ENCODE data around the gene SLC9A4. TPM values are rescaled to one million over a fixed set of nuclear protein-coding genes. Genes with fewer than 3 reads are reported as not detected.

SLC9A4 gene
- total RNA-seq, 4 donors from 2014 or later = 0.40 to 0.76 (median 0.47) TPM

DNA sequence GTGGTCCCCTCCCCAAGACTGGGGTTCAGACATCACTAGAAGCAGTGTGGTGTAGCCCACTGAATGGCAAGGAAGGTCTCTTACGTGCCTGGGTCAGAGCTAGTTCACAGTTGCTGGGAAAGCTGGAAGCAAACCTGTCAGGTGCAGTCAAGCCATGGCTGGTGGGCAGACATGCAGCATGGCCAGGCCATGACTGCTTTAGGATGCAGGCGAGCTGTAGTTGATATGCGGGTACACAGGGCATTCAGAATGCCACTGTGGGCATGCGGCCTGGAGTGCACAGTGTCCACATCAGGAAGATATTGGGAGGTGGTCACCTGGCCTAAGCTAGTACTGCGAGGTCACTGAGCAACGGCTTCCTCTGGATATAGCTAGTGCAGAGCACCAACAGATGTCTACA lies 11.8 kb upstream of the SLC9A4 start:
- Histone ChIP-seq H3K4me1 (no peaks in the 10 kb centered on the region), H3K4me3 (no peak overlapping the region), H3K27ac (no peak overlapping the region), H3K27me3 (no peaks in the 10 kb centered on the region), H3K36me3 (no peaks in the 10 kb centered on the region), H3K9me3 (no peaks in the 10 kb centered on the region)
- intact Hi-C loops (cut with DNase I) = no loop called here
- WGBS, 2 donors = 82 to 84% methylated on average over 6 of the region's 6 CpGs
- TF ChIP-seq POLR2A (IDR thresholded peaks at IDR 0.05) = no peak
- TF ChIP-seq, protein P1, sequence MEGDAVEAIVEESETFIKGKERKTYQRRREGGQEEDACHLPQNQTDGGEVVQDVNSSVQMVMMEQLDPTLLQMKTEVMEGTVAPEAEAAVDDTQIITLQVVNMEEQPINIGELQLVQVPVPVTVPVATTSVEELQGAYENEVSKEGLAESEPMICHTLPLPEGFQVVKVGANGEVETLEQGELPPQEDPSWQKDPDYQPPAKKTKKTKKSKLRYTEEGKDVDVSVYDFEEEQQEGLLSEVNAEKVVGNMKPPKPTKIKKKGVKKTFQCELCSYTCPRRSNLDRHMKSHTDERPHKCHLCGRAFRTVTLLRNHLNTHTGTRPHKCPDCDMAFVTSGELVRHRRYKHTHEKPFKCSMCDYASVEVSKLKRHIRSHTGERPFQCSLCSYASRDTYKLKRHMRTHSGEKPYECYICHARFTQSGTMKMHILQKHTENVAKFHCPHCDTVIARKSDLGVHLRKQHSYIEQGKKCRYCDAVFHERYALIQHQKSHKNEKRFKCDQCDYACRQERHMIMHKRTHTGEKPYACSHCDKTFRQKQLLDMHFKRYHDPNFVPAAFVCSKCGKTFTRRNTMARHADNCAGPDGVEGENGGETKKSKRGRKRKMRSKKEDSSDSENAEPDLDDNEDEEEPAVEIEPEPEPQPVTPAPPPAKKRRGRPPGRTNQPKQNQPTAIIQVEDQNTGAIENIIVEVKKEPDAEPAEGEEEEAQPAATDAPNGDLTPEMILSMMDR (IDR thresholded peaks at IDR 0.05) = no peak
- DNase-seq = no peak

DNA sequence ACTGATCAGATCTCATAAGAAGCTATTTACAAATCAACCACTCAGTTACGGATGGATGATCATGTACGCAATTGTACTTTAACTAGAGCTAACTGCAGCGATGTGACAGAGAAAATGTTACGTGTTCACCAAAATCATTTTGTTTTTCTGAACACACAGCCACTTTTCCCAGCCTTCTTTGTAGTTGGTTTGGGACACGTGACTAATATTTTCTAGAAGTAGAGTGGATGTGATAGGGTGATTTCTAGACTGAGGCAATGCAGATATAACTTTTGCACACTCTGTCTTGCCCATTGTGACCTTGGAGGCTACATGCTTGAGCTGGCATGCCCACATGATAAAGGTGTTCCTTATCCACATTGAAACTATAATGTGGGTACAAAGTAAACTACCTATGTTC lies 9.9 kb upstream of the SLC9A4 start:
- H3K9me3 ChIP-seq = no peaks in the 10 kb centered on the region
- no peak for DNase-seq
- TF ChIP-seq, protein P1 (IDR thresholded peaks at IDR 0.05) = no peak
- TF ChIP-seq POLR2A (IDR thresholded peaks at IDR 0.05) = no peak
- WGBS, 2 donors = 88 to 92% methylated on average over 5 of the region's 5 CpGs
- no peak overlapping the region for H3K27ac ChIP-seq
- H3K4me3 ChIP-seq = no peak overlapping the region
- H3K36me3 ChIP-seq = no peaks in the 10 kb centered on the region
- H3K27me3 ChIP-seq = no peaks in the 10 kb centered on the region
- no peaks in the 10 kb centered on the region for H3K4me1 ChIP-seq
- intact Hi-C loops (cut with DNase I) = no loop called here

DNA sequence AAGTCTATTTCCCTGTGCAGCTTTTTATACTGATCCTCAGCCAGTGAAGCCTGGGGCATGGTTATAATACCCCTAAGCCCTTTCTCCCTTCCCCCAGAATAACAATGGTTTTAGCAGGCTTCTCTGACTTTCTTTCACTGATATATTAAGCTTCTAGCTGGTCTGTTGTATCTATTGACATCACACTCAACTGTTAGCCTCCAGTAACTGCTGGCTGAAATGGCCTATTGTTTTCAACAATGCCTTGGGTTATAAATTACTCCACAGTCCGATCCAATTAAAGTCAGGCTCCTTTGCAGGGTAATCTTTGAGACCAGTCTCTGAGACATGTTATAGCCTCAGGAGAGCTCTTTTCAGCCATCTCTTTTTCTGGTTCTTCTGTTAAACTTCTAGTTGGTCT lies 2.9 kb upstream of the SLC9A4 start:
- TF ChIP-seq, protein P1 (IDR thresholded peaks at IDR 0.05) = no peak
- TF ChIP-seq POLR2A (IDR thresholded peaks at IDR 0.05) = no peak
- H3K36me3 ChIP-seq = no peaks in the 10 kb centered on the region
- peaks cover 0 to 5% (median 0%) of the 10 kb centered on the region in 3 donors for H3K4me1 ChIP-seq
- WGBS, 2 donors = 27 to 91% methylated on average over 1 of the region's 1 CpG
- H3K27me3 ChIP-seq = peaks cover 0 to 28% (median 0%) of the 10 kb centered on the region in 4 donors
- no peak for DNase-seq
- H3K9me3 ChIP-seq = peaks cover 0 to 12% (median 0%) of the 10 kb centered on the region in 3 donors
- H3K4me3 ChIP-seq = no peak overlapping the region
- intact Hi-C loops (cut with DNase I) = loop anchor here (10.0 kb wide), 1 partner anchor 145 kb away; the partner anchor contains the start of gene SLC9A2
- no peak overlapping the region for H3K27ac ChIP-seq

DNA sequence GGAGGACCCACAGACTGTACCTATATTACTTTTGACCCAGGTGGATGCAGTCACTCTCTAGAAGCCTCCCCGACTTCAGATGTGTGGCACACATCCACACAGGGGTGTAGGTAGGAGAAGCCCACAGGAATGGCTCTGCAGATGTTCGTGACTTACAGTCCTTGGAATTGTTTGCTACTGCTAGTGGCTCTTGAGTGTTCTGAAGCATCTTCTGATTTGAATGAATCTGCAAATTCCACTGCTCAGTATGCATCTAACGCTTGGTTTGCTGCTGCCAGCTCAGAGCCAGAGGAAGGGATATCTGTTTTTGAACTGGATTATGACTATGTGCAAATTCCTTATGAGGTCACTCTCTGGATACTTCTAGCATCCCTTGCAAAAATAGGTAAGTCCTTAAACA lies 605 bp downstream of the SLC9A4 start:
- TF ChIP-seq, protein P1 (IDR thresholded peaks at IDR 0.05) = no peak
- no peak for TF ChIP-seq POLR2A (IDR thresholded peaks at IDR 0.05)
- WGBS, 2 donors = 76 to 88% methylated on average over 3 of the region's 3 CpGs
- no peaks in the 10 kb centered on the region for H3K36me3 ChIP-seq
- H3K4me3 ChIP-seq = no peak overlapping the region
- peaks cover 0 to 5% (median 0%) of the 10 kb centered on the region in 3 donors for H3K4me1 ChIP-seq
- peaks cover 0 to 30% (median 0%) of the 10 kb centered on the region in 4 donors for H3K27me3 ChIP-seq
- intact Hi-C loops (cut with DNase I) = loop anchor here (10.0 kb wide), 1 partner anchor 141 kb away; the partner anchor contains the start of gene SLC9A2
- no peak overlapping the region for H3K27ac ChIP-seq
- DNase-seq = no peak
- peaks cover 0 to 12% (median 0%) of the 10 kb centered on the region in 3 donors for H3K9me3 ChIP-seq

DNA sequence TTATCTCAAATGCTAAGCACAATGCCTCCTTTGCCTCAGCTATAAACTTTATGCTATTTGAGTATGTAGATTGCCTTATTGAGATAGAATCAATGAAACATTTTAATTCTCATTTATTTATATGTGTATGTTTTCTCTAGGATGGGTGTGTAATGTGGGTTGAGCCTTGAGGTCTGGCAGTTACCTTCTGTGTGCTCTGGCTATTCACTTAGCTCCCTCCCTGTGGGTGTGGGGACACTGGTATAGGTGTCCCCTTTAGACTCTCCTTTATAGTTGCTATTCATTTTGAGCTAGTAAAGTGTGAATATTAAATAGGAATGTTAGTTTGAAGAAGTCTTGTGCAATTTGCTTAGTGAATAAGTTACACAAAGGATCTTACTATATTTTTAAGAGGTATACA lies 1.8 kb downstream of the SLC9A4 start:
- no peaks in the 10 kb centered on the region for H3K36me3 ChIP-seq
- H3K27me3 ChIP-seq = peaks cover 0 to 34% (median 0%) of the 10 kb centered on the region in 4 donors
- H3K27ac ChIP-seq = no peak overlapping the region
- H3K4me1 ChIP-seq = peaks cover 0 to 5% (median 0%) of the 10 kb centered on the region in 3 donors
- intact Hi-C loops (cut with DNase I) = loop anchor here (10.0 kb wide), 1 partner anchor 140 kb away; the partner anchor contains the start of gene SLC9A2
- TF ChIP-seq POLR2A (IDR thresholded peaks at IDR 0.05) = no peak
- TF ChIP-seq, protein P1 (IDR thresholded peaks at IDR 0.05) = no peak
- H3K4me3 ChIP-seq = no peak overlapping the region
- DNase-seq = no peak
- peaks cover 0 to 6% (median 0%) of the 10 kb centered on the region in 3 donors for H3K9me3 ChIP-seq

All from esophagus squamous epithelium (tissue), 5 donors.